ENCODE data around the gene HOXA6. TPM values are rescaled to one million over a fixed set of nuclear protein-coding genes. Genes with fewer than 3 reads are reported as not detected.

The HOXA6 gene
- total RNA-seq, 1 donor from 2014 or later = 45.6 TPM

GRCh38 chr7:27118580-27118979, 29.0 kb downstream of the HOXA6 start:
- Mint-ChIP-seq H3K4me3 (peak overlapping the region; percentile 88), H3K36me3 (peaks cover 36% of the 10 kb centered on the region), H3K9me3 (no peaks in the 10 kb centered on the region), H3K4me1 (peaks cover 73% of the 10 kb centered on the region), H3K27me3 (ENCODE audit: low read depth) (no peaks in the 10 kb centered on the region), H3K27ac (peak overlapping the region; percentile 100)
- TF ChIP-seq CTCF (IDR thresholded peaks at IDR 0.05; ENCODE audit: unreplicated experiment) = no peak
- DNase-seq (ENCODE audit: low spot score in 2 of 2, unreplicated experiment in 2 of 2) = peak in 1 of 2 experiments; percentile 44

DNA sequence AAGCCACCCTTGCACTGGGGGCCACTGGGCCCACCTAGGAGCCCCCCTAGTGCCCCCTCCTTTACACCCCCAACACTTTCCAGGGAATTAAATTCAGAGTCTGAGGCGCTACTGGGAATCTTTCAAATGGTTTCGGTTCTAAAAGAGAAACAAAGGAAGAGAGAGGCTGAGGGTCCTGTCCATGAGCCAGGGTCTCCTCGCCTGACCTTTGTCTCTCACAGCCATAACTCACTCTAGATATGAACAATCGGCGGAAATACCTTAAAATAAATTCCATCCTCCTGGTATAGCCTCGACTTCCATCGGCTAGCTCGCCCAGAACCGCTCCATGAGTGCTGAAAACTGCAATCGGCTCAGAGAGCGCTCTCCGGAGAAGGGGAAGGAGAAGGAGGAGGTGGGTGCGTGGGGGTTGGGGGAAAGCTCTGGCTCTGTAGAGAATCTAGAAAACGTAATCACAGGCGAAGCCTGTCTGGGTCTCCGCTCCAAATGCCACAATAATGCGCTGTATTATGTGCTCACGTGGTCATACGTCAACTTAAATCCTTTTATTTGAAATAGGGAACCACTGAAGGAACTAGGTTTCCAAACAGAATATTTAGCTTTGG, 29.6 kb downstream of the HOXA6 start:
- peak in 1 of 2 experiments; percentile 60 for DNase-seq (ENCODE audit: low spot score in 2 of 2, unreplicated experiment in 2 of 2)
- no peak for TF ChIP-seq CTCF (IDR thresholded peaks at IDR 0.05; ENCODE audit: unreplicated experiment)
- H3K4me3 Mint-ChIP-seq = peak overlapping the region; percentile 88
- H3K36me3 Mint-ChIP-seq = peaks cover 33% of the 10 kb centered on the region
- peaks cover 67% of the 10 kb centered on the region for H3K4me1 Mint-ChIP-seq
- H3K27ac Mint-ChIP-seq = peak overlapping the region; percentile 100
- no peaks in the 10 kb centered on the region for H3K9me3 Mint-ChIP-seq
- no peaks in the 10 kb centered on the region for H3K27me3 Mint-ChIP-seq (ENCODE audit: low read depth)

- no peak for TF ChIP-seq CTCF (IDR thresholded peaks at IDR 0.05; ENCODE audit: unreplicated experiment)
- peak in 1 of 2 experiments; percentile 53 for DNase-seq (ENCODE audit: low spot score in 2 of 2, unreplicated experiment in 2 of 2)
- H3K36me3 Mint-ChIP-seq = peaks cover 27% of the 10 kb centered on the region
- H3K4me3 Mint-ChIP-seq = peak overlapping the region; percentile 88
- H3K27me3 Mint-ChIP-seq (ENCODE audit: low read depth) = no peaks in the 10 kb centered on the region
- H3K4me1 Mint-ChIP-seq = peaks cover 59% of the 10 kb centered on the region
- H3K27ac Mint-ChIP-seq = peak overlapping the region; percentile 100
- H3K9me3 Mint-ChIP-seq = no peaks in the 10 kb centered on the region
These were observed 30.4 kb downstream of the HOXA6 start for GRCh38 chr7:27116962-27117886.

GRCh38 chr7:27116031-27116961, 31.3 kb downstream of the HOXA6 start:
- peak overlapping the region; percentile 100 for H3K27ac Mint-ChIP-seq
- H3K4me1 Mint-ChIP-seq = peaks cover 57% of the 10 kb centered on the region
- H3K9me3 Mint-ChIP-seq = no peaks in the 10 kb centered on the region
- H3K36me3 Mint-ChIP-seq = peaks cover 21% of the 10 kb centered on the region
- no peaks in the 10 kb centered on the region for H3K27me3 Mint-ChIP-seq (ENCODE audit: low read depth)
- no peak for TF ChIP-seq CTCF (IDR thresholded peaks at IDR 0.05; ENCODE audit: unreplicated experiment)
- H3K4me3 Mint-ChIP-seq = peak overlapping the region; percentile 88
- peak in 1 of 2 experiments; percentile 42 for DNase-seq (ENCODE audit: low spot score in 2 of 2, unreplicated experiment in 2 of 2)
